Astrocyte (in vitro differentiated cells and primary cell): ENCODE results near the gene PFKFB1.

Experiments used
- CTCF ChIP-seq: IDR thresholded peaks from 2 replicates; pipeline ENCODE4 v1.5.1; 2011; ENCODE audit warnings: low read depth, mild to moderate bottlenecking, inconsistent platforms, low read length, moderate library complexity; ENCODE audit not compliant: insufficient read depth
- EZH2 ChIP-seq: IDR thresholded peaks from 2 replicates; pipeline ENCODE4 v1.6.1; 2012; ENCODE audit warnings: mild to moderate bottlenecking, low read length, inconsistent platforms; ENCODE audit not compliant: insufficient read depth

GRCh38 chrX:55008571-55009358 lies 14.8 kb upstream of the PFKFB1 start:
- TF ChIP-seq CTCF (no peak), EZH2 (no peak)
